ENCODE measurements around the gene CRYZL1. TPM values are rescaled to one million over a fixed set of nuclear protein-coding genes. Genes with fewer than 3 reads are reported as not detected.

Gene CRYZL1
- total and polyA plus RNA-seq, 7 donors = 12.8 to 37.7 (median 16.1) TPM

GRCh38 chr21:33673473-33673872, 31.9 kb upstream of the CRYZL1 start:
- H3K9me3 ChIP-seq = no peaks in the 10 kb centered on the region
- H3K27me3 ChIP-seq (ENCODE audit: insufficient read depth in 3 of 3, low read length in 2 of 3) = no peaks in the 10 kb centered on the region
- no peak overlapping the region for H3K4me3 ChIP-seq
- intact Hi-C loops (cut with DNase I) = no loop called here
- H3K27ac ChIP-seq = no peak overlapping the region
- DNase-seq (no peak), ATAC-seq (no peak)
- 92 to 95% (median 93%) methylated on average over 8 of the region's 8 CpGs for WGBS, 3 donors
- H3K36me3 ChIP-seq (ENCODE audit: insufficient read depth in 1 of 2, low read depth in 1 of 2) = no peaks in the 10 kb centered on the region
- TF ChIP-seq CTCF (IDR thresholded peaks at IDR 0.05) = no peak
- H3K4me1 ChIP-seq = peaks cover 6% of the 10 kb centered on the region

GRCh38 chr21:33670076-33670978, 28.8 kb upstream of the CRYZL1 start:
- 79 to 82% (median 80%) methylated on average over 6 of the region's 6 CpGs for WGBS, 3 donors
- H3K4me3 ChIP-seq = no peak overlapping the region
- DNase-seq = no peak
- no peak for ATAC-seq
- H3K36me3 ChIP-seq (ENCODE audit: insufficient read depth in 1 of 2, low read depth in 1 of 2) = no peaks in the 10 kb centered on the region
- intact Hi-C loops (cut with DNase I) = no loop called here
- no peaks in the 10 kb centered on the region for H3K27me3 ChIP-seq (ENCODE audit: insufficient read depth in 3 of 3, low read length in 2 of 3)
- H3K4me1 ChIP-seq = peaks cover 26% of the 10 kb centered on the region
- no peak for TF ChIP-seq CTCF (IDR thresholded peaks at IDR 0.05)
- H3K27ac ChIP-seq = no peak overlapping the region
- no peaks in the 10 kb centered on the region for H3K9me3 ChIP-seq

GRCh38 chr21:33668620-33669019, 27.1 kb upstream of the CRYZL1 start:
- DNase-seq (no peak), ATAC-seq (no peak)
- H3K36me3 ChIP-seq (ENCODE audit: insufficient read depth in 1 of 2, low read depth in 1 of 2) = no peaks in the 10 kb centered on the region
- peaks cover 27% of the 10 kb centered on the region for H3K4me1 ChIP-seq
- H3K4me3 ChIP-seq = no peak overlapping the region
- intact Hi-C loops (cut with DNase I) = no loop called here
- no peak overlapping the region for H3K27ac ChIP-seq
- 93 to 96% (median 94%) methylated on average over 2 of the region's 2 CpGs for WGBS, 3 donors
- H3K27me3 ChIP-seq (ENCODE audit: insufficient read depth in 3 of 3, low read length in 2 of 3) = no peaks in the 10 kb centered on the region
- H3K9me3 ChIP-seq = no peaks in the 10 kb centered on the region
- no peak for TF ChIP-seq CTCF (IDR thresholded peaks at IDR 0.05)

- H3K27ac ChIP-seq = no peak overlapping the region
- TF ChIP-seq CTCF (IDR thresholded peaks at IDR 0.05) = no peak
- WGBS, 3 donors = 65 to 72% (median 71%) methylated on average over 4 of the region's 4 CpGs
Observed at GRCh38 chr21:33668180-33668579, 26.6 kb upstream of the CRYZL1 start.

More at GRCh38 chr21:33668180-33668579, 26.6 kb upstream of the CRYZL1 start:
- Histone ChIP-seq H3K4me1 (peaks cover 27% of the 10 kb centered on the region), H3K4me3 (no peak overlapping the region), H3K36me3 (ENCODE audit: insufficient read depth in 1 of 2, low read depth in 1 of 2) (no peaks in the 10 kb centered on the region), H3K27me3 (ENCODE audit: insufficient read depth in 3 of 3, low read length in 2 of 3) (no peaks in the 10 kb centered on the region), H3K9me3 (no peaks in the 10 kb centered on the region)
- no peak for DNase-seq
- intact Hi-C loops (cut with DNase I) = no loop called here
- ATAC-seq = no peak

Data from psoas muscle (tissue), 8 donors.